HepG2 (cell line): ENCODE measurements around the gene GPR101. TPM values are rescaled to one million over a fixed set of nuclear protein-coding genes. Genes with fewer than 3 reads are reported as not detected.
A peak's percentile ranks its signal among the peaks of the same experiment; 100 is the strongest.

Experiments
- ATAC-seq: fragments of 200-7000 bp; cut with Tn5 transposase; 3 replicates; pipeline ENCODE4 v1.9.1; 2020; ENCODE audit warnings: mild to moderate bottlenecking, moderate library complexity
- BruUV-seq: library from RNA; stranded (reverse); fragments of 400-500 nt; replicated peaks from 2 replicates; lab custom pipeline; 2021; lab: Mats Ljungman, UMichigan
- CTCF ChIA-PET: fragments of 300-600 bp; formaldehyde crosslinking; extraction: SDS; loops from one replicate; lab custom pipeline; 2021; ENCODE audit warnings: low total read pairs, inconsistent platforms, low intra/inter-chr PET ratio; lab: Yijun Ruan, JAX
- POLR2A ChIA-PET: fragments of 350-600 bp; sonication (Branson Sonifier 250); formaldehyde crosslinking; loops from one replicate; lab custom pipeline; 2020; ENCODE audit warnings: antibody characterized with exemption, inconsistent platforms; lab: Yijun Ruan, JAX
- DNase-seq: peaks from one replicate; pipeline ENCODE4 v3.0.0-alpha.2; 2015; ENCODE audit warnings: low spot score
- FAIRE-seq: peaks from 3 replicates; lab custom pipeline; 2011; peaks lifted over from hg19 to GRCh38; lab: Jason Lieb, UNC
- H2AFZ ChIP-seq: one replicate; pipeline ENCODE4 v1.6.1; 2011; ENCODE audit warnings: low read length, inconsistent platforms
- H3K27ac ChIP-seq: fragments of 300-600 bp; 3 replicates; pipeline ENCODE4 v1.8.0; 2011; ENCODE audit warnings: mixed run types, mild to moderate bottlenecking, mixed read lengths, low read length, inconsistent platforms; ENCODE audit not compliant: insufficient read depth; ENCODE audit errors: extremely low read length
- H3K27me3 ChIP-seq, 2 experiments: fragments of 200-600 bp in 1 of 2; 2 replicates in 1 of 2; 3 replicates in 1 of 2; pipeline versions ENCODE4 v1.6.0 to v1.8.0; 2011; ENCODE audit warnings: low read length in 2 of 2, mild to moderate bottlenecking in 2 of 2, moderate library complexity in 2 of 2, inconsistent platforms in 1 of 2; ENCODE audit not compliant: insufficient read depth in 2 of 2, control insufficient read depth in 1 of 2
- H3K36me3 ChIP-seq, 2 experiments: fragments of 200-600 bp in 1 of 2; replicated peaks in 1 of 2; 2 replicates in 1 of 2; 3 replicates in 1 of 2; pipeline versions ENCODE4 v1.5.1 to v1.8.0; 2011; ENCODE audit warnings: low read length in 2 of 2, inconsistent platforms in 1 of 2; ENCODE audit not compliant: insufficient read depth in 2 of 2, control insufficient read depth in 1 of 2
- H3K4me1 ChIP-seq: 2 replicates; pipeline ENCODE4 v1.5.1; 2012; ENCODE audit warnings: low read length, inconsistent platforms; ENCODE audit not compliant: insufficient read depth
- H3K4me2 ChIP-seq: 2 replicates; pipeline ENCODE4 v1.6.0; 2011; ENCODE audit warnings: low read depth, low read length, inconsistent platforms
- H3K4me3 ChIP-seq, 3 experiments: fragments of 200-600 bp in 1 of 3; sonication (generic), shearing (Covaris generic) in 1 of 3; replicated peaks in 1 of 3; 2 replicates each; pipeline ENCODE4 v1.5.1; 2011 to 2016; ENCODE audit warnings: low read length in 3 of 3, inconsistent platforms in 2 of 3, low read depth in 2 of 3, mild to moderate bottlenecking in 2 of 3, control low read depth in 1 of 3, mixed read lengths in 1 of 3; ENCODE audit not compliant: insufficient read depth in 1 of 3
- H3K79me2 ChIP-seq: one replicate; pipeline ENCODE4 v1.6.1; 2011; ENCODE audit warnings: low read length, inconsistent platforms; ENCODE audit not compliant: insufficient read depth
- H3K9ac ChIP-seq: 2 replicates; pipeline ENCODE4 v1.6.0; 2011; ENCODE audit warnings: mild to moderate bottlenecking, low read depth, low read length, inconsistent platforms; ENCODE audit not compliant: insufficient read depth
- H3K9me3 ChIP-seq: 2 replicates; pipeline ENCODE4 v1.5.1; 2012; ENCODE audit warnings: mild to moderate bottlenecking, low read length
- H4K20me1 ChIP-seq: 2 replicates; pipeline ENCODE4 v1.6.0; 2011; ENCODE audit warnings: inconsistent platforms, mild to moderate bottlenecking, low read length, moderate library complexity; ENCODE audit not compliant: insufficient read depth
- ASH2L ChIP-seq: fragments of 300-600, 200-600 bp; sonication (generic); IDR thresholded peaks from 2 replicates; pipeline ENCODE4 v1.7.0; 2017; ENCODE audit warnings: low read depth, mild to moderate bottlenecking, moderate library complexity, mixed read lengths, low read length; ENCODE audit not compliant: insufficient read length
- CEBPB ChIP-seq: IDR thresholded peaks from 2 replicates; pipeline ENCODE4 v1.6.1; 2011; ENCODE audit warnings: low read depth, low read length, improper control_type of control experiment, borderline replicate concordance
- MZF1 ChIP-seq: sonication (generic); formaldehyde crosslinking; IDR thresholded peaks from 2 replicates; pipeline ENCODE4 v1.8.1; 2023; ENCODE audit warnings: mild to moderate bottlenecking, missing genetic modification reagents, borderline replicate concordance
- PHF21A ChIP-seq: sonication (generic); formaldehyde crosslinking; IDR thresholded peaks from 2 replicates; pipeline ENCODE4 v1.5.0; 2020; ENCODE audit warnings: mild to moderate bottlenecking, missing genetic modification reagents
- SOX6 ChIP-seq, 2 experiments: fragments of 450-650 bp in 1 of 2; sonication (generic) in 1 of 2; formaldehyde crosslinking in 1 of 2; IDR thresholded peaks; 2 replicates each; pipeline versions ENCODE4 v1.4.0 to v1.6.1; 2017 to 2020; ENCODE audit warnings: antibody characterized with exemption in 1 of 2, mild to moderate bottlenecking in 1 of 2, missing genetic modification reagents in 1 of 2
- TP53 ChIP-seq: sonication (generic); formaldehyde crosslinking; conservative IDR thresholded peaks from 2 replicates; pipeline ENCODE4 v1.4.0; 2020; ENCODE audit warnings: missing genetic modification reagents
- ZFP41 ChIP-seq: sonication (generic); formaldehyde crosslinking; IDR thresholded peaks from 2 replicates; pipeline ENCODE4 v1.4.0; 2020; ENCODE audit warnings: mild to moderate bottlenecking, missing genetic modification reagents, borderline replicate concordance
- WGBS: methylation state at CpG from one replicate; pipeline ENCODE4 v1.1.6; 2017; ENCODE audit warnings: low lambda C conversion rate; 5-methylcytosine and 5-hydroxymethylcytosine counted together
- in situ Hi-C: cut with HindIII; loops from 2 replicates; pipeline ENCODE4 v1.10.0; 2017; ENCODE audit warnings: low pct_unique_long_range_greater_than_20kb; ENCODE audit not compliant: extremely low pct_ligation_motif_present
- intact Hi-C: fragments of 100-400 bp; cut with micrococcal nuclease; formaldehyde crosslinking; loops from one replicate; pipeline ENCODE4 v1.10.0; 2022; ENCODE audit not compliant: unreplicated experiment
- polyA plus RNA-seq, 8 experiments: library from polyadenylated mRNA; depleted of rRNA in 3 of 8; stranded (reverse) in 7 of 8; unstranded in 1 of 8; fragments of >200 nt; fragmentation: Illumina TruSeq in 4 of 8; extraction: Trizol in 4 of 8; gene quantifications; 2 replicates each; pipeline versions ENCODE4 v1.2.1 to v1.2.3, GENCODE V29; 2011 to 2016; ENCODE audit warnings: low read depth in 4 of 8, missing spikeins in 1 of 8, mixed read lengths in 1 of 8; ENCODE audit not compliant: insufficient read depth in 1 of 8
- total RNA-seq, 5 experiments: library from RNA; depleted of rRNA; stranded (reverse); fragments of >200 nt; fragmentation: Illumina TruSeq; extraction: Trizol; gene quantifications; 2 replicates each; pipeline ENCODE4 v1.2.3, GENCODE V29; 2016; ENCODE audit warnings: low read depth in 1 of 5
- TF ChIP-seq, protein P1 (sequence below): sonication (generic); formaldehyde crosslinking; IDR thresholded peaks from 2 replicates; pipeline ENCODE4 v1.8.0; 2022; ENCODE audit warnings: mild to moderate bottlenecking, missing genetic modification reagents, moderate library complexity
- TF ChIP-seq, protein P2 (sequence below): sonication (generic); formaldehyde crosslinking; conservative IDR thresholded peaks from 2 replicates; pipeline ENCODE4 v1.4.0; 2020; ENCODE audit warnings: mild to moderate bottlenecking, missing genetic modification reagents, moderate library complexity

The GPR101 gene
- total and polyA plus RNA-seq, 2 of the 13 experiments (the other 11 are each of a cell fraction or from before 2014, with no cell fraction given), result not detected

DNA sequence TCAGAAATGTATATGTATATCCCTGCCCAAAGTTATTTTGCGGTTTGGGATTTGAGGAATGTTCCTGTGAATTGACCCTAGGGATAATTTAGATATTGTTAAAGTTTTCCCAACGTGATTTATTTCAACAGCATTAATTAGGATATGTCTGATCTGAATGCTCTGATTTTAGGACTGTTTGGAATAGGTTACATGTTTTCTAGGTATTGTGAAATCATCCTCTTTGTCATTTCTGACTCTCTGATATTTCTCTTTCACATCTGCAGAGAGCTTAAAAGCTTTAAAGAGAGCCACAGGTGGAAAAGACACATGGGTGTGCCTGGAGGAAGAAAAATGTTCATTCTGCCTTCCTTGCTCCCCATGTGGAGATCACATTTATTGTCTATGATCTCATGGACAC, 5.1 kb downstream of the GPR101 start:
- no peaks in the 10 kb centered on the region for H4K20me1 ChIP-seq
- no peak overlapping the region for H3K27ac ChIP-seq
- H3K36me3 ChIP-seq, result no peaks in the 10 kb centered on the region
- DNase-seq, result no peak
- WGBS, result 5% methylated on average over 2 of the region's 2 CpGs
- intact Hi-C loops (no loop called here), in situ Hi-C loops (no loop called here)
- 0 out of 2 replicates have a peak, but pooled peaks have one; percentile 23 for TF ChIP-seq CEBPB
- TF ChIP-seq MZF1, result no peak
- no peak for TF ChIP-seq ASH2L
- TF ChIP-seq, protein P1, sequence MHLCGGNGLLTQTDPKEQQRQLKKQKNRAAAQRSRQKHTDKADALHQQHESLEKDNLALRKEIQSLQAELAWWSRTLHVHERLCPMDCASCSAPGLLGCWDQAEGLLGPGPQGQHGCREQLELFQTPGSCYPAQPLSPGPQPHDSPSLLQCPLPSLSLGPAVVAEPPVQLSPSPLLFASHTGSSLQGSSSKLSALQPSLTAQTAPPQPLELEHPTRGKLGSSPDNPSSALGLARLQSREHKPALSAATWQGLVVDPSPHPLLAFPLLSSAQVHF (CRISPR knock-in tag), result no peak
- no peak for TF ChIP-seq TP53 (CRISPR knock-in tag)
- no peak for TF ChIP-seq PHF21A
- TF ChIP-seq SOX6 (IDR thresholded peaks at IDR 0.05), result no peak
- no peak for TF ChIP-seq SOX6 (CRISPR knock-in tag; IDR thresholded peaks at IDR 0.05)
- TF ChIP-seq ZFP41 (CRISPR knock-in tag), result no peak
- TF ChIP-seq, protein P2, sequence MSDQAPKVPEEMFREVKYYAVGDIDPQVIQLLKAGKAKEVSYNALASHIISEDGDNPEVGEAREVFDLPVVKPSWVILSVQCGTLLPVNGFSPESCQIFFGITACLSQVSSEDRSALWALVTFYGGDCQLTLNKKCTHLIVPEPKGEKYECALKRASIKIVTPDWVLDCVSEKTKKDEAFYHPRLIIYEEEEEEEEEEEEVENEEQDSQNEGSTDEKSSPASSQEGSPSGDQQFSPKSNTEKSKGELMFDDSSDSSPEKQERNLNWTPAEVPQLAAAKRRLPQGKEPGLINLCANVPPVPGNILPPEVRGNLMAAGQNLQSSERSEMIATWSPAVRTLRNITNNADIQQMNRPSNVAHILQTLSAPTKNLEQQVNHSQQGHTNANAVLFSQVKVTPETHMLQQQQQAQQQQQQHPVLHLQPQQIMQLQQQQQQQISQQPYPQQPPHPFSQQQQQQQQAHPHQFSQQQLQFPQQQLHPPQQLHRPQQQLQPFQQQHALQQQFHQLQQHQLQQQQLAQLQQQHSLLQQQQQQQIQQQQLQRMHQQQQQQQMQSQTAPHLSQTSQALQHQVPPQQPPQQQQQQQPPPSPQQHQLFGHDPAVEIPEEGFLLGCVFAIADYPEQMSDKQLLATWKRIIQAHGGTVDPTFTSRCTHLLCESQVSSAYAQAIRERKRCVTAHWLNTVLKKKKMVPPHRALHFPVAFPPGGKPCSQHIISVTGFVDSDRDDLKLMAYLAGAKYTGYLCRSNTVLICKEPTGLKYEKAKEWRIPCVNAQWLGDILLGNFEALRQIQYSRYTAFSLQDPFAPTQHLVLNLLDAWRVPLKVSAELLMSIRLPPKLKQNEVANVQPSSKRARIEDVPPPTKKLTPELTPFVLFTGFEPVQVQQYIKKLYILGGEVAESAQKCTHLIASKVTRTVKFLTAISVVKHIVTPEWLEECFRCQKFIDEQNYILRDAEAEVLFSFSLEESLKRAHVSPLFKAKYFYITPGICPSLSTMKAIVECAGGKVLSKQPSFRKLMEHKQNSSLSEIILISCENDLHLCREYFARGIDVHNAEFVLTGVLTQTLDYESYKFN (CRISPR knock-in tag), result no peak
- BruUV-seq, result no TSS peak
- H3K27me3 ChIP-seq, result peaks cover 0 to 3% of the 10 kb centered on the region in 2 experiments; a peak in 1 of 5 replicates
- FAIRE-seq, result no peak
- ChIA-PET POLR2A (no interaction called here), CTCF (no interaction called here)
- H3K4me2 ChIP-seq, result no peak overlapping the region
- H3K9me3 ChIP-seq, result no peaks in the 10 kb centered on the region
- H3K79me2 ChIP-seq, result no peaks in the 10 kb centered on the region
- H3K9ac ChIP-seq, result no peak overlapping the region
- H2AFZ ChIP-seq, result no peak overlapping the region
- no peak overlapping the region for H3K4me3 ChIP-seq
- no peaks in the 10 kb centered on the region for H3K4me1 ChIP-seq
- ATAC-seq, result no peak
